ENCODE data around the gene C10orf71.

Gene C10orf71

GRCh38 chr10:49352323-49352722 is 53.4 kb downstream of the C10orf71 start:
- Mint-ChIP-seq H3K4me1 (ENCODE audit: low read depth) (peaks cover 3% of the 10 kb centered on the region), H3K4me3 (no peak overlapping the region), H3K27me3 (ENCODE audit: low read depth) (no peaks in the 10 kb centered on the region), H3K27ac (no peak overlapping the region), H3K9me3 (peaks cover 5% of the 10 kb centered on the region), H3K36me3 (ENCODE audit: low read depth) (no peaks in the 10 kb centered on the region)
- DNase-seq (ENCODE audit: low spot score): no peak

- Mint-ChIP-seq H3K36me3 (ENCODE audit: low read depth) (no peaks in the 10 kb centered on the region), H3K4me3 (no peak overlapping the region), H3K27me3 (ENCODE audit: low read depth) (no peaks in the 10 kb centered on the region), H3K27ac (no peak overlapping the region), H3K9me3 (peaks cover 5% of the 10 kb centered on the region), H3K4me1 (ENCODE audit: low read depth) (peaks cover 3% of the 10 kb centered on the region)
- DNase-seq (ENCODE audit: low spot score): no peak
These were observed 54.3 kb downstream of the C10orf71 start for GRCh38 chr10:49353026-49353894.

GRCh38 chr10:49353895-49354566 is 55.1 kb downstream of the C10orf71 start:
- Mint-ChIP-seq H3K4me1 (ENCODE audit: low read depth) (peaks cover 3% of the 10 kb centered on the region), H3K27ac (no peak overlapping the region), H3K4me3 (no peak overlapping the region)

GRCh38 chr10:49354593-49354992 is 55.6 kb downstream of the C10orf71 start:
- H3K36me3 Mint-ChIP-seq (ENCODE audit: low read depth): no peaks in the 10 kb centered on the region
- no peaks in the 10 kb centered on the region for H3K27me3 Mint-ChIP-seq (ENCODE audit: low read depth)
- H3K27ac Mint-ChIP-seq: no peak overlapping the region
- peaks cover 3% of the 10 kb centered on the region for H3K4me1 Mint-ChIP-seq (ENCODE audit: low read depth)
- no peak for DNase-seq (ENCODE audit: low spot score)
- H3K9me3 Mint-ChIP-seq: peaks cover 5% of the 10 kb centered on the region
- no peak overlapping the region for H3K4me3 Mint-ChIP-seq

More at GRCh38 chr10:49353895-49354566, 55.1 kb downstream of the C10orf71 start:
- Mint-ChIP-seq H3K36me3 (ENCODE audit: low read depth) (no peaks in the 10 kb centered on the region), H3K27me3 (ENCODE audit: low read depth) (no peaks in the 10 kb centered on the region), H3K9me3 (peaks cover 5% of the 10 kb centered on the region)
- DNase-seq (ENCODE audit: low spot score): no peak

GRCh38 chr10:49355221-49355620 is 56.3 kb downstream of the C10orf71 start:
- DNase-seq (ENCODE audit: low spot score): no peak
- peaks cover 3% of the 10 kb centered on the region for H3K9me3 Mint-ChIP-seq
- H3K36me3 Mint-ChIP-seq (ENCODE audit: low read depth): no peaks in the 10 kb centered on the region
- H3K4me3 Mint-ChIP-seq: no peak overlapping the region
- no peak overlapping the region for H3K27ac Mint-ChIP-seq
- no peaks in the 10 kb centered on the region for H3K27me3 Mint-ChIP-seq (ENCODE audit: low read depth)
- H3K4me1 Mint-ChIP-seq (ENCODE audit: low read depth): peaks cover 3% of the 10 kb centered on the region

GRCh38 chr10:49356181-49356580 is 57.2 kb downstream of the C10orf71 start:
- H3K36me3 Mint-ChIP-seq (ENCODE audit: low read depth): no peaks in the 10 kb centered on the region
- no peaks in the 10 kb centered on the region for H3K9me3 Mint-ChIP-seq
- H3K27me3 Mint-ChIP-seq (ENCODE audit: low read depth): no peaks in the 10 kb centered on the region
- DNase-seq (ENCODE audit: low spot score): no peak
- no peak overlapping the region for H3K27ac Mint-ChIP-seq
- H3K4me1 Mint-ChIP-seq (ENCODE audit: low read depth): peaks cover 3% of the 10 kb centered on the region
- no peak overlapping the region for H3K4me3 Mint-ChIP-seq

GRCh38 chr10:49356944-49357343 is 58.0 kb downstream of the C10orf71 start:
- no peak for DNase-seq (ENCODE audit: low spot score)
- Mint-ChIP-seq H3K36me3 (ENCODE audit: low read depth) (no peaks in the 10 kb centered on the region), H3K4me1 (ENCODE audit: low read depth) (peaks cover 3% of the 10 kb centered on the region), H3K9me3 (no peaks in the 10 kb centered on the region), H3K27me3 (ENCODE audit: low read depth) (no peaks in the 10 kb centered on the region), H3K27ac (no peak overlapping the region), H3K4me3 (no peak overlapping the region)

GRCh38 chr10:49357910-49358309 is 58.9 kb downstream of the C10orf71 start:
- no peak overlapping the region for H3K4me3 Mint-ChIP-seq
- no peaks in the 10 kb centered on the region for H3K36me3 Mint-ChIP-seq (ENCODE audit: low read depth)
- no peak for DNase-seq (ENCODE audit: low spot score)
- no peaks in the 10 kb centered on the region for H3K9me3 Mint-ChIP-seq
- H3K4me1 Mint-ChIP-seq (ENCODE audit: low read depth): peaks cover 3% of the 10 kb centered on the region
- no peaks in the 10 kb centered on the region for H3K27me3 Mint-ChIP-seq (ENCODE audit: low read depth)
- H3K27ac Mint-ChIP-seq: no peak overlapping the region

- peaks cover 2% of the 10 kb centered on the region for H3K27me3 Mint-ChIP-seq (ENCODE audit: low read depth)
- H3K4me3 Mint-ChIP-seq: no peak overlapping the region
- no peak overlapping the region for H3K27ac Mint-ChIP-seq
- peaks cover 3% of the 10 kb centered on the region for H3K4me1 Mint-ChIP-seq (ENCODE audit: low read depth)
- DNase-seq (ENCODE audit: low spot score): no peak
- no peaks in the 10 kb centered on the region for H3K36me3 Mint-ChIP-seq (ENCODE audit: low read depth)
- no peaks in the 10 kb centered on the region for H3K9me3 Mint-ChIP-seq
These were observed 60.6 kb downstream of the C10orf71 start for GRCh38 chr10:49359349-49360270.

GRCh38 chr10:49360271-49361177 is 61.6 kb downstream of the C10orf71 start:
- peaks cover 3% of the 10 kb centered on the region for H3K4me1 Mint-ChIP-seq (ENCODE audit: low read depth)
- no peaks in the 10 kb centered on the region for H3K36me3 Mint-ChIP-seq (ENCODE audit: low read depth)
- DNase-seq (ENCODE audit: low spot score): no peak
- no peak overlapping the region for H3K4me3 Mint-ChIP-seq
- H3K27ac Mint-ChIP-seq: no peak overlapping the region
- H3K27me3 Mint-ChIP-seq (ENCODE audit: low read depth): peaks cover 2% of the 10 kb centered on the region
- no peaks in the 10 kb centered on the region for H3K9me3 Mint-ChIP-seq

- H3K27ac Mint-ChIP-seq: no peak overlapping the region
- no peaks in the 10 kb centered on the region for H3K9me3 Mint-ChIP-seq
- H3K27me3 Mint-ChIP-seq (ENCODE audit: low read depth): peaks cover 2% of the 10 kb centered on the region
- no peak for DNase-seq (ENCODE audit: low spot score)
- no peaks in the 10 kb centered on the region for H3K36me3 Mint-ChIP-seq (ENCODE audit: low read depth)
- peaks cover 3% of the 10 kb centered on the region for H3K4me1 Mint-ChIP-seq (ENCODE audit: low read depth)
- H3K4me3 Mint-ChIP-seq: no peak overlapping the region
These were observed 62.2 kb downstream of the C10orf71 start for GRCh38 chr10:49361178-49361554.

- H3K36me3 Mint-ChIP-seq (ENCODE audit: low read depth): no peaks in the 10 kb centered on the region
- H3K4me3 Mint-ChIP-seq: no peak overlapping the region
- peaks cover 1% of the 10 kb centered on the region for H3K4me1 Mint-ChIP-seq (ENCODE audit: low read depth)
- H3K9me3 Mint-ChIP-seq: no peaks in the 10 kb centered on the region
- no peak for DNase-seq (ENCODE audit: low spot score)
- H3K27ac Mint-ChIP-seq: no peak overlapping the region
- H3K27me3 Mint-ChIP-seq (ENCODE audit: low read depth): peaks cover 2% of the 10 kb centered on the region
These were observed 63.0 kb downstream of the C10orf71 start for GRCh38 chr10:49361735-49362568.
